IPS DF 4.7 (cell line): Measurements from ENCODE around the gene RASSF4.

Experiments used
- DNase-seq: peaks from one replicate; pipeline ENCODE4 v3.0.0-alpha.2; 2013; ENCODE audit warnings: low spot score; ENCODE audit errors: extremely low read depth

Gene RASSF4

DNA sequence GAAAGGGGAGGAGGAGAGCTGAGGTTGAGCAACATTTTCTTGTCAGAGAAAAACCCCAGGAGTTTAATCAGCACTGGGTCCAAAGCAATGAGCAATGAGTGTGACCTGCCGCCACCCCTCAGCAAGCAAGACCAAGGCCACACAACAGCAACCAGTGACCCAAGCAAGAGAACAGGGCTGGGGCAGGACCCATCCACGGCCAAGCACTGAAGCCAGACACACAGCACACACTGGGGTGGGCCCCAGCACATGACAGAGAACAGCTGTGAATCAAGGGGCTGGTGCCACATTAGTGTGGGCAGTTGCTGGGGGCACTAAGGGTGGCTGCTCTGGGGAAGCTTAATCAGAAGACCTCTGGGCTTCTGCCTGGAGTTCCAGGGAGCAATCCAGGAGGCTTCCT lies 32.2 kb upstream of the RASSF4 start:
- DNase-seq = no peak

DNA sequence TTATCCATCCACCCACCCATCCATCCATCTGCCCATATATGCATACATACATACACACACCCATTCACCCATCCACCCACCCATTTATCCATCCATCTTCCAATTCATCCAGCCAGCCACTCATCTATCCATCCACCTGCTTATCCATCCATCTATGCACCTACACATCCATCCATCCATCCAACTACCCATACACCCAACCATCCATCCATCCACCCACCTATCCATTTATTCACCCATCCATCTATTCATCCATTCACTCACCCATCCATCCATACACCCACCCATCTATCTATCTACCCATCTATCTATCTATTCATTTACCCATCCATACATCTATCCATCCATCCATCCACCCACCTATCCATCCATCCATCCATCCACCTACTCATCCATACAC lies 31.1 kb upstream of the RASSF4 start:
- DNase-seq = no peak

DNA sequence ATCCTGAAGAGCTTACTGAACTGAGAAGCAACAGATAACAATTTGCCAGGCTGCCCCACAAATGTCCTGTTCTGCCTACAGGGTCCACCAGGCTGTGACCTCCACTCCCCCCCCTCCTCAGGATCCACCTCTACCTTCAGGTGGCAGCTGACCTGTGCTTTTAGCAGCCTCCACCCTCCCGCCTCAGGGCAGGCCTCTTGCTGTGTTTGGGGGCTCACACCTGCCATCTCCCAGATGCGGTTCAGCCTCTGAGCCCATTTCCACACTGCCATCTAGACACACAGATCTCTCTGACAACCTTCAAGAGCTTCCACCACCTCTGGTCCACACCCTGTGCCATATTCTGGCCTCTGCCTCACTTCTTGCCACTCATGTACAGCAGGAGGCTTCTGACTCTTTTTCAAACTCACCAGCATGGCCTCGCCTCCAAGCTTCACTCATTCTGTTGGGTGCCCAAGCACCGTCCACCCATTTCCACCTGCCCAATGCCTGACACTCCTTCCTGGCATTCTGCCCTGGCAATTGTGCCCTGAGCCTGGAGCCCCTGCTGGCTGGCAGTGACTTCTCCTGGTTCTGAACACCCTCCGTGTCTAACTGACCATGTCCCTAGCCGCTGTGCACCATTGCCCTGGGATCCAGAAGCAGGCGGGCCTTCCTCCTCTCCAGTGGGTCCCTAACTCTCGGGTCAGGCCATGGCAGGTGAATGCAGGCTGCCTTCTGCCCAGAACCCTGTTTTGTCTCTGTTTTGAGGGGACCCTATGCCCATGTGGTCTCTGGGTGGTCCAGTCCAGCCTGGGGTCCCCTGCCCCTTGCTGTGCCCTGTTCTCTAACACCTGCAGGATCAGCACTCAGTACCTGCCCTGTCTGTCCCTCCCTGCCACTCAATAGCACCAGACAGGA lies 30.0 kb upstream of the RASSF4 start:
- no peak for DNase-seq

DNA sequence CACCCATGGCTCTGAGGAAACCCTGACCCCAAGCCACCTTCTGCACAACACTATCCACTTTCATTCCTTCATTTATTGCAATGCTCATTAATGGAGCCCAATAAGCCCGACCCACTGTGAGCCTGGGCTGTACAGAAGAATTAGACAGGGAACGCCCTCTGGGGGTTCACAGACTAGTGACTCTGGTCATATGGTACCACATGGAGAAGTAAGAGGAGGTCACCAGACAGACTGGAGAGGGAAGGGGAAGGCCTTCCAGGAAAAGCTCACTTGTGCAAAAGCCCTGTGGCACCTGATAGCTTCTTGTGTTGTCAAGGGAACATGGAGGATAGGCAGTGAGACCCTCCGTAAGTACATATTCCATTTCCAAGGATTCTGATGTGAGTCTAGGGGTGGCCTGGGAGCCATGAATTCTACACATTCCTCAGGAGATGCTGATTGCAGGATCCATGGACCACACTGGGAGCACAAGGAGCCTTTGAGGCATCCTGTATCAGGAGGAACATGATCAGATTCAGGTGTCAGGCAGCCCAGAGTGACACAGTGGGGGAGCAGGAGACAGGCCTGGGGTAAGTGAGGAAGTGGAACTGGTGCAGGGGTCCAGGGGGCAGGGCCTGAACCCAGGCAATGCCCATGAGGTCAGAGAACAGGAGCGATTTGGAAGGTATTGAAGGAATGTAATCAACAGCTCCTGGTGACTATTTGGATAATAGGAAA lies 28.5 kb upstream of the RASSF4 start:
- DNase-seq = no peak

DNA sequence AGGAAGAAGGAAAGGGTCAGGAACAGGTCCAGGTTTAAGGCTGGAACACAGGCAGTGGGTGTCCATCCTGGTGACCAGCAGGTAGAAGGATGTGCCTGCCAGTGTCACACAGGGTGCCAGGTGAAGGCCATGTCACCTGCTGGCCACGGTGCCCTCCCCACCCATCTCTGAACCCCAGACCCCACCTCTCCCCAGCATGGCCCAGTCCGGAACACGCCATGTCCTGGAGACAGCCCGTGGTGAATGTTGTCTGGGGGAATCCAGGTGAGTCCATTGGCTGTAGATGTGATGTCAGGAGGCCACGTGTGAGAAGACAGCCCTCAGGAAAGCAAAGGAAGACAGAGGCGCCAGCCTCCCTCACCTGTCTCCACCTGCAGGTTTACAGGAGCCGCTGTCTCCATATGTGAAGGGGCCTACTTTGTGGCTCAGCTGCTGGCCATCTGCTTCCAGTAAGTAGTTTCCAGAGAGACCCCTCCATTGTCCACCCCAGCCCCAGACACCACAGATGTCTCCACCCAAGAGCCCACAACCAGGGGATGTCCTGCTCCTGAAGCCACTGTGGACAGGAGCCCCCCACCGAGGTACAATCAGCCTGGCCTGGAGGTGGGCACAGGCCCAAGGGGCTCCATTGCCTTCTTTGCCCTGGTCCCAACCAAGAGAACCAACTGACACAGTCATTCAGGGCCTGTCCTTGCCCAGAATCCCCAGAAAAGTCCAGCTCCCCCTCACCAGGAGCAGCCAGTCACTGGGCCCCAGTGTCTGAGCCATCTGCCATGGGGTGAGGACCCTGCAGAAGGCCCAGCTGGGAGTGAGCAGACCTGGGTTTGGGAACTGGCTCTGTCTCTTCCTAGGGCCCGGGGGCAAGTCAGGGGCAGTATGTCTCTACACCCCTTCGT lies 27.7 kb upstream of the RASSF4 start:
- no peak for DNase-seq

DNA sequence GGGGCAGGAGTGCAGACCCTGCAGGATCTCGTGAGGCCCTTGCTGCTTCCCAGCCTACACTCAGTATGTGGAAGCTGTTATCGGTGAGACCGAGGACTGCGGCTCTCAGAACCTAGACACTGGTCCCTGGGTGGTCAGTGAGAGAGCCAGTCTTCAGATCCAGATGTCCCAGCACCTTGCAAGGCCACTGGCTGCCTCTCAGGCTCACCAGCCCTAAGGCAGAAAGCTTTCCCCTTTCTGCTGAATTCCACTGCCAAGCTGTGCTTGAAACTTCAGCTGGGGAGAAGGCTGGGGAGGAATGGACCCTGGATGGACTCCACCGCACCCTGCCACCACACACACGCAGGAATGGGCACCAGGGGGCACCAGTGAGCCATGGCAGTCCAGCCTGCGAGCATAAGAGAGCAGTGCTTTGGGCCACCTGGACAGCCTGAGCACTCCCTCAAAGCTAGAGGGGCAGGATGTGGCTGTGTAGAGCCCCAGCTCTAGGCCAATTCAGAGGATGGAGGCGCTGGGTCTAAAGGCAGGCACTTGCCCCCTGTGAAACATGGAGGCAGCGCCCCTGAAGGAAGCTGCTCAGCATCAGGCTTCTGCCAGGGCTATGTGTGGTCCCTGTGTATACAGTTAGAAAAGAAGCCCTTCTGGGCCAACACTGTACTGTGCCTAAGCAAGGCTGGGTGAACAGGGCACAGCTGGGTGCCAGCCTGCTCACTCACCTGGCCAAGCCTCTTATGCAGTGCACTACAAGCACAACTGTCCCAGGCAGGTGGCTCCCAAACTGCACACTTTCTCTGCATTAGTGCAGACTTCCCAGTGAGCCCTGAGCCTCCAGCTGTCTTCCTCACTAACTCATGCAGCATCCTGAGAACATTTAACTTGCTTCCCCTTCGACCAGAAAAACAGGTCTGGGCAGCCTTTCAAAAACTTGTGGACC lies 26.8 kb upstream of the RASSF4 start:
- peak; percentile 66 for DNase-seq

DNA sequence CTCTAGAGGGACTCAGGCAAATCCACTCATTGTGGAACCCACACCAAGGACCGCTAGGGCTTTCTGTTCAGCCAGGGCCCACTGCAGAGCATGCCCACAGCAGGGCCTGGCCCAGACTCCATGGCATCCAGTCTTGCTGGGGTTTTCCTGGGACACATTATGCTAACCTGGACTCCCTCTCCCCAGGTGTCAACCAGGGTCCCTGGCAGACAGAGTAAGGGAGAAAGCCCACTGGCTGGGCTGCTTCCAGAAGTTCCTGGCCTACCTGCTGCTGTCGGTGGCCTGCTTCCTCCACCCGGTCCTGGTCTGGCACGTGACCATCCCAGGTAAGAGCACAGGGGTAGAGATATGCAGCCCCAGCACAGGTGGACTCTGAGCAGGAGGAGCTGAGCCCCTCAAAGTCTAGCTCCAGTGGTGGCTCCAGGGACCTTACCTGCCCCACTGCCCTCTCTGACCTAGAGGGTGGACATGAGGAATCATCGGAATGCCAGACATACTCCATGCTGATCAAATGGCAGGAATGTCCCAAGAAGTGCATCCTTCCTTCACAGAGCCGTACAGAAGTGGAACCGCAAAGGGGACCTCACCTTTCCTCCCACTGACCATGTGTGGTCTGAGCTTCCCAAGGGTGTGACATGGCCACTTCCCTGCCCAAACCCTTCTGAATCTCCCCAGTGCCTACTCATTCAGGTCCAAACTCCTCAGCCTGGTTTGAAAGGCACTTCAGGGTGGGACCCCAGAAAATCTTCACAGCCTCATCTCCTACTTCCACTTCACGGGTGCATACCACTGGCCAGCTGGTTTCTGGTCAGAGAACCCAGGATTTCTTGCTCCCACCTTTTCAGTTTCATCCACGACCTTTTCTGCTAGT lies 25.9 kb upstream of the RASSF4 start:
- no peak for DNase-seq

DNA sequence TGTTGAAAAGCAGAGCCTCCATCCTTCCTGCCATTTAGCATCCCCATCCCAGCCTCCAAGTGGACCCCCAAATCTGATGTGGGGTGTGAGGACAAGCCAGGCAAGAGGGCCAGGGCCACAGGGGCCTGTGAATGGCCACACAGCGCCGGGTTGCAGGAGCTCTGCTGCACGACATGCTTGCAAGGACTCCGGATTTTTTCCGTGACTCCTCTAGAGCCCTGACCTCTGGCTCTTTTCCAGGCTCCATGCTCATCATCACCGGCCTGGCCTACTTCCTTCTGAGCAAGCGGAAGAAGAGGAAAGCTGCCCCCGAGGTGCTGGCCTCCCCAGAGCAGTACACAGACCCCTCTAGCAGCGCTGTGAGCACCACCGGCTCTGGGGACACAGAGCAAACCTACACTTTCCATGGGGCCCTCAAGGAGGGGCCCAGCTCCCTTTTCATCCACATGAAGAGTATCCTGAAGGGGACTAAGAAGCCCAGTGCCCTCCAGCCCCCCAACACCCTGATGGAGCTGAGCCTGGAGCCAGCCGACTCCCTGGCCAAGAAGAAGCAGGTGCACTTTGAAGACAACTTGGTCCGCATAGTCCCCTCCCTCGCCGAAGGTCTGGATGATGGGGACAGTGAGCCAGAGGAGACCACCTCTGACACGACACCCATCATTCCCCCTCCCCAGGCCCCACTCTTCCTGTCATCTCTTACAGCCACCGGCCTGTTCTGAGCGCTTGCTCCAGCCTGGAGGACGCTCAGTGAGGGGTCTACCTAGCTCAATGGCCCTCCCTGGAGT lies 25.0 kb upstream of the RASSF4 start:
- no peak for DNase-seq

DNA sequence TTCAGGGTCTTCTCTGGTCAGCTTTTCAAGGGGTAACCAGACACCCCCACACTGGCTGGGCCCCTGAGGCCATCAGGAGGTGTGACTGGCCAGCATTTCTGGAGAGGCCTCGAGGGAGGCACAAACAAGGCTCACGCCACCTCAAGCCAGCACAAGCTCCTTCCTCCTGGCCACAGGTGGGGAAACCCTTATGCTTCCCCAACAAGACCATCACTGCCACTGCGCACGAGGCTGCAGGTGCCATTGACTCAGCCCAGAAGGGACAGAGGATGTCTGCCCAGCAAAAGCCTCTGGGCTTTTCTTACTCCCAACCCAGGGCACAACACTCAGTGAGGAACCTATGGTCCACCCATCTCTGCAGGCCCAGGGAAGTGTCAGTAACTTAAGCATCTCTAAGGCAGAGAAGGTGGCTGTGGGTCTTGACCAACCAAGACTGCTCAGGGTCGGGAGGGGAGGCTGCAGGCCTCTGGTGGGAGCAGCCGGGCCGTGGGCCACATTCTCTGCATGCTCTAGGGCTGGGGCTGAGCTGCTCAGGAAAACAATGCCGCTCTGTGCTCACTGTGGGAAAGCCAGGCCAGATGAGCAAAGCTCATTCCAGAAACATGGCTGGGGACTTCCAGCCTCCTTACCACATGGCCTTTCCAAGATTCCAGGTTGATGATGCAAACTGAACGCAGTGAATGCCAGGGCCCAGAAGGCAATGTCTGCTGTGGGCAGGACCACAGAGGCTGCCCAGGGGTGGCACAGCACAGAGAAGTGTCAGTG lies 24.2 kb upstream of the RASSF4 start:
- DNase-seq = no peak

DNA sequence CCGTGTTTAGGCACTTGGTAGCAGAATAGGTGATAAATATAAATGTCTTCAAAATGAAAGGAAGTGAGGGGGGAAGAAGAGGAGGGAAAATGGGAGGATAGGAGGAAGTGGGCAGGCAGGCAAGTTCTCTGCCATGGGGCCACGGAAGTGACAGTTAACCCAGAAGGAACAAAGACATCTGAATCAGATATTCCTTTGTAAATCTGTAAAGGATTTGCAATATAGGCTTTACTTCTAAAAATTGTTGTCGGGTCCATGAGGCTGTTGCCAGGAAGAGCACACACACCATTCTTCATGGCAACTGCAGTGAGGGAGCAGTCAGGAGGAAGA lies 23.7 kb upstream of the RASSF4 start:
- no peak for DNase-seq

DNA sequence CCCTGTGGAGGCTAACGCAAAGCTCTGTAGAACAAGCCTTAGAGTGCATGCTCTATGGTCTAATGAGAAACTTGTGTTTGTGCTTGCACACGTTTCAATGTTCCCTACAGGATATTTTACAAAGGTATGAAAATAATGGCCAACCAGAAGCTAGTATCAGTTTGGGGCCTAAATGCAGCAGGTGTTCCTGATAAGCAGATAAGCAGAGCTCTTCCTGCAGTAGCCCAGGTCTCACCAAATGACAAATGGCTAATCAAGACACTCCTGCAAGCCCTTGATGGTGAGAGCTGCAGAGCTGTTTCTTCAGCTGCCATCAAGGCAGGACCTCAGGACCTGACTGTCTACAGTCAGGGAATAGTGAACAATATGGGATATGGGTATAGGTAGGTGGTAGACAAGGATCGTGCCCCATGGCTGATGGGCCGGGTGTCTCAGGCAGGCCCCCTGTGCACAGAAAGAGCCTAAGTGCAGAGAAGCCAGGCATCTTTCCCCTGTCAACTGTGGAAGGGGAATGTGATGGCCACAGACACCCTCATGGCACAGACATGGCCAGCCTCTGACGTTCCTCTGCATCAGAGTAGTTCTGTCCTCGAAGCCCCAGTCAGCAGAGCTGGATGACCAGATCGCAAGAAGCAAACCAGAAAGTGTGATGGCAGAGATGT lies 23.2 kb upstream of the RASSF4 start:
- DNase-seq = no peak

DNA sequence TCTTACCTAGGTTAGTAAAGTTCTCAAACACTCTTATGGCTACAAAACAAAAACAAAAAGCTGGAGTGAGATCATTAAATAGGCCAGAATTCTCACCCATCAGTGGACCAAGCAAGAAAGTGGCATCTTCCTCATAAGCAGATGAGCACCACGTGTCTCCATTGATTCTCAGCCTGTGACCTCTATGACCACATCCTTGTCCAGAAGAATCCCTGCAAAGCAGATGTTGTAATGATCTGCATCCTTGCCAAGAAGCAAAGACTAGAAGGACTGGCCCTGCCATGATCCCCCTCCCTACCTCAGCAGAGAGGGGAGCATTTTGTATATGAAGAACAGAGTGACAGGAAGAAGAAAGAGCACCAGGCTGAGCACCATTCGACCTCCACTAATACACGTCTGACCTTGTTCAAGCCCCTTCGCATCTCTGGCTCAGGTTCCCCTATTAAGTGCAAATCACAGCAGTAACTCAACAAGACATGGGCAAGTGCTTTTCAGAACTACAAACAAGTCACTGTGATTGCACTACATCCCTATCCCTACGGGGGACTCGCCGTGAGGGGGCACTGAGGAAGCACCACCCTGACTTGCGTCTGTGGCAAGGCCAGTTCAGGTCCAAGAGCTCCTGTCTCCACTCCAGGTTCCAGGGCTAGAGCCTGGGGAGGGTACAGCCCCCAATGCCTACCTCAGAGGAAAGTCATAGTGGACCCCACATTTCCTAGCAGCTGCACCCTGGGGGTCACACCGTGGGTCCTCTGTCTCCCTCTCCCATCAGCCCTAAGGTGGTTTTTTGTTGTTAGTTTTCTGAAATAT lies 22.2 kb upstream of the RASSF4 start:
- DNase-seq = no peak

DNA sequence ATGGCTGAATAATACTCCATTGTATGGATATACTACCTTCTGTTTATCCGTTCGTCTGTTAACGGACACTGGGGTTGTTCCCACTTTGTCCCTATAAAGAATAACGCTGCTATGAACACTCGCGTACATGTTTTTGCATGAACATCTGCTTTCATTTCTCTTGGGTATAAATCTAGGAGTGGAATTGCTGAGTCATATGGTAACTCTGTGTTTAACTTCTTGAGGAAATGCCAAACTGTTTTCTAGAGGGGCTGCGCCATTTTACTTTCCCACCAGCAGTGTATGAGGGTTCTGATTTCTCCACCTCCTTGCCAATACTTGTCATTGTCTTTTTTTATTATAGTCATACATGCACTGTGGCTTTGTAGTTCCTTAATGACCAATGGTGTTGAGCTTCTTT lies 20.6 kb upstream of the RASSF4 start:
- no peak for DNase-seq

DNA sequence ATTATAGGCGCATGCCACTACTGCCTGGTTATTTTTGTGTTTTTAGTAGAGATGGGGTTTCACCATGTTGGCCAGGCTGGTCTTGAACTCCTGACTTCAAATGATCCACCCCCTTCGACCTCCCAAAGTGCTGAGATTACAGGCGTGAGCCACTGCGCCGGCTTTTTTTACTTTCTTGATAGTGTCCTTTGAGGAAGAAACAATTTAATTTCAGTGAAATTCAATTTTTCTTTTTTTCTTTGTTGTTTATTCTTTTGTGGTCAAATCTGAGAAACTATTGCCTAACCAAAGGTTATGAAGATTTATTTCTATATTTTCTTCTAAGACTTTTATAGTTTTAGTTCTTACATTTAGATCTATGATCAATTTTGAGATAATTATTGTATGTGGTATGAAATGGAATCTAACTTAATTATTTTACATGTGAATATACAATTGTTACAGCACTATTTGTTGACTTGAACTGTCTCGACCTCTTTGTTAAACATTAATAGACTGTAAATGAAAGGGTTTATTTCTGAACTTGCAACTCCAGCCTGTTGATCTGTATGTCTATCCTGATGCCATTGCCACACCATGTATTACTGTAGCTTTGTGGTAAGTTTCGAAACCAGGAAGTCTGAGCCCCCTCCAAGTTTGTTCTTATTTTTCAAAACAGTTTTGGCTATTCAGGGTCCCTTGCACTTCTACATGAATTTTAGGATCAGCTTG lies 19.8 kb upstream of the RASSF4 start:
- DNase-seq = no peak

DNA sequence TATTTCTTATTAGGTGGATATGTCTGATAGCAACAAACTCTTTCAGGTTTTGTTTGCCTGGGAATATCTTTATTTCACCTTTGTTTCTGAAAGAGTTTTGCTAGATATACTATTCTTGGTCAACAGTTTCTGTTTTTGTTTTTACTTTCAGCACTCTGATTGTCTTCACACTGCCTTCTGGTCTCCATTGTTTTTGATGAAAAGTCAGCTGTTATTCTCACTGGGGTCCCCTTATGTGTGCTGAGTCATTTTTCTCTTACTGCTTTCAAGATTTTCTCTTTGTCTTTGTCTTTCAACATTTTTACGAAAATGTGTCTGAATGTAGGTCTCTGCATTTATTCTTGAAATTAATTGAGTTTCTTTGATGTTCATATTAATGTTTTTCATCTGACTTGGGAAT lies 15.2 kb upstream of the RASSF4 start:
- no peak for DNase-seq

DNA sequence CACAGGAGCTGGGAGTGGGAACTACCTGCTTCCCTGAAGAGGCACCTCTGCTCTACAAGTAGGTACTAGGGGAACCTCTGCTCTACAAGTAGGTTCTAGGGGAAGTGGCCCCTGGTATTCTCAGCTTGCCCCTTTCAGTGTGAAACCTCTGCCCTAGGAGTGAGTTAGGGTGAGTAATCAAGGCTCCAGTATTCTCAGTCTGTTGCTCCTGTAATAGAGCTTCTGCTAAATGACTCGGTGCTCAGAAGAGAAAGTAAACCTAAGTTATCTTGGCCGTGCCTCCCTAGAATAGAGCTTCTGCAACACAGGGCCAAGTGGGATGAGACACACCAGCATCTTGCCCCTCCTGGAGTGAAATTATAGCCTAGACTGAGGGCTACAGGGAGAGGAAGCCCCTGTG lies 13.4 kb upstream of the RASSF4 start:
- DNase-seq = no peak
